GM12801 (cell line): Measurements from ENCODE around the gene DPY19L3.

Experiments used
- CTCF ChIP-seq: IDR thresholded peaks from one replicate; pipeline ENCODE4 v1.5.1; 2011; ENCODE audit warnings: control low read depth; ENCODE audit not compliant: insufficient read length; ENCODE audit errors: extremely low read depth

The DPY19L3 gene

GRCh38 chr19:32436692-32437091 lies 31.1 kb downstream of the DPY19L3 start:
- no peak for TF ChIP-seq CTCF

- TF ChIP-seq CTCF = no peak
These were observed 31.5 kb downstream of the DPY19L3 start for GRCh38 chr19:32437096-32437495.

GRCh38 chr19:32438751-32439150 lies 33.2 kb downstream of the DPY19L3 start:
- no peak for TF ChIP-seq CTCF

- TF ChIP-seq CTCF = no peak
These were observed 37.1 kb downstream of the DPY19L3 start for GRCh38 chr19:32442650-32443049.

- no peak for TF ChIP-seq CTCF
These were observed 42.5 kb downstream of the DPY19L3 start for GRCh38 chr19:32448026-32448425.

- TF ChIP-seq CTCF = no peak
These were observed 44.6 kb downstream of the DPY19L3 start for GRCh38 chr19:32450217-32450616.

- no peak for TF ChIP-seq CTCF
These were observed 48.2 kb downstream of the DPY19L3 start for GRCh38 chr19:32453736-32454135.

GRCh38 chr19:32456406-32456805 lies 50.8 kb downstream of the DPY19L3 start:
- no peak for TF ChIP-seq CTCF
